NCI-H128 (cell line): ENCODE results near the gene LRRC51.
A peak's percentile ranks its signal among the peaks of the same experiment; 100 is the strongest.
"Not testable (repeated sequence)": the region's sequence is repeated elsewhere in the genome, so short reads cannot be mapped to it uniquely, and the experiment has no call there.

Experiments
- DNase-seq: peaks from one replicate; lab custom pipeline; 2025; ENCODE audit not compliant: unreplicated experiment; lab: John Stamatoyannopoulos, UW

The LRRC51 gene

DNA sequence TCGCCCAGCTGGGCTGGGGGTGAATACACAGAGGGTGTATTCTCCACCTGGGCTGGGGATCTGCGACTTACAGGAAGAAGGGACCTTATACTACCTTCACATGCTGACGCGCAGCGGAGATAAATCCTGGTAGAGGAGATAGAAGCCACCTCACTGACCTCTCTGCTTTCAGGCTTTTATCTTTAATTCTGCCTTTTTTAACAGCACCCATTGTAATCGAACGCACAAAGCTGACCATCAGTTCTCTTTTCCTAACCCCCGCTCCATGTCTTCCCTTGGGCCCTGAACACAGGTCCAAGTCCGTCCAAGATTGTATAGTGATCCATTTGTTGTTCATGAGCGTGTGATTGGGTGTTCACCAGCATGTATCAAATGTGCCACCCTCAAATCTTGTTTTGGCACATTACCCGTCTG is 23.1 kb downstream of the LRRC51 start:
- DNase-seq: no peak

DNA sequence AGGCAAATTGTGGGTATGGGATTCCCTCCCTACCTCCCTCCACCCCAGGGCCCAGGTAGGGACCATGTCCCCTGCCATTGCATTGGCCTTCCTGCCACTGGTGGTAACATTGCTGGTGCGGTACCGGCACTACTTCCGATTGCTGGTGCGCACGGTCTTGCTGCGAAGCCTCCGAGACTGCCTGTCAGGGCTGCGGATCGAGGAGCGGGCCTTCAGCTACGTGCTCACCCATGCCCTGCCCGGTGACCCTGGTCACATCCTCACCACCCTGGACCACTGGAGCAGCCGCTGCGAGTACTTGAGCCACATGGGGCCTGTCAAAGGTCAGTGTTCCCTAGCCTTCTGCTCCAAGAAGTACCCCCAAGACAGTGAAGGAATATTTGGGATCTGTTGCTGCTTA is 25.2 kb downstream of the LRRC51 start, which contains the start of gene TOMT:
TSS of gene TOMT (plus strand) at position 37 of the 400 bp plus-strand sequence. CDS start at position 65, 28 bp downstream.
- no peak for DNase-seq

DNA sequence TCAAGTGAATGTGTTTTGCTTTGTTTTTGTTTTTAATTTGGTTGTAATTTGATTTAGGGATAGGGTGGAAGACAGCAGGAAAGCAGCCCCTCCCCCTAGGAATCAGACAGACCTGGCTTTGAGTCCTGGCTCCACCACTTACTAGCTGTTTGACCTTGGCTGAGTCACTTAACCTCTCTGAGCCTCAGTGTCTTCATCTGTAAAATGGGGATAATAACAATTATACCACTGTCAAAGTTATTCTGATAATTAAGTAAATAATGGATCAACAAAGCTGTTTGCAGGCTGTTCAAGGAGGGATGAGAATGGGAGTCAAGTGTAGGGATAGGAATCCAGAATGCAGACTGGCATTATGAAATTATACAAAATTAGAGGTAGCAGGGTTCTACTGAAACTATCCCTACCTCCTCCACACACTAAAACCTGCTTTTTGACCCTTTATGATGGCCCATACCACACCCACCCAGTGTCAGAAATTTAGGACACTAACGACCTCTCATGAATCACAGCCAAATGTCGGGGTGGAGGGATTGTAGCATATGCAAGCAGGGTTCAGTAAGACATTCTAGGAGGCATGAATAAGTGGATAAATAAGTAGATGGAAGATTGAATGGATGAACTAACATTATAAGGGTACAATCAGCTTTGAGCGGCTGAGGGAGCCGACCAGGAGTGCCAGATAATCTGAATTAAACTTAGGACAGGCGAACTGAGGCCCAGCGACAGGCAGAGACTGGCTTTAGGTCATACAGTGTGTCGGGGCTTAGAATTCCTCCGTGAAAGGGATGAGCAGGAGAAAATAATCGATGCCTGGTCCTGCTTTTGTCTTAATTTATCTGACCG is 30.9 kb downstream of the LRRC51 start:
- no peak for DNase-seq

DNA sequence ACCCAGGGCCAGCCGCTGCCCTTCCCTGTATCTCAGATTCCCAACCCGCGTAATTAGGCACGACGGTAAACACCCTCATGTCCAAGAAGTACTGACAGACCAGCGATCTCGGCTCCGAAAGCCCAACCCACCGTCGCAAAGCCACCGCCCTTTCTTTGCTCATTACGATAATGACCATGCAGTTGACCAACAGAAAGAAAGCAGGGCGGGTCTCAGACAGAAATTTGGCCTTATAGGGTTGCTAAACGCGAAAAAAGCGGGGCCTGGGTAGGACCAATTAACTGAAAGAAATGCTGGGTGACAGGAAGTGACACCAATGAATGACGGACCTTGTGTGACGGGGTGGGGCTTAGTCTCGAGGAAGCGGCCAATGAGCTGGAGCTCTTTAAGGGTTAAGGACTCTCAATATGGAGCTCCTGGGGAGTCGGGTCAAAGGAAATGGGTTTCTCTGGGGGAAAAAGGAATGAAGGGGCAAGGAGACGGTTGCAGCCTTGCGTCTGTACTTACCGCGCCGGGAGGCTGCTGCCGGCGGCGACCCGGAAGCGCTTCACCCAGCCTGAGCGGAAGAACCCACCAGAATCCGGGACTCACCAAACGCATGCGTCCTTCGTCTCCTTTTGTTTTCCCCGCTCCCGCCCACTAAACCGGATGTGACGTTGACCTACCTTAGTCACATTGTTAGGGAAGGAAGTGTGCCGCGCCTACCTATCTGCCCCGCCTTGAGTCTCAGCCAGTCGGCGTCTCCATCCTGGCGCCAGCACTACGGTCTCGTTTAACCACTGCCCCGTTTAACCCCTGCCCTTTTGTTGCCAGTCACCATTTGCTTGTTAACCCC is 31.7 kb downstream of the LRRC51 start, which contains the start of gene ANAPC15:
TSS of gene ANAPC15 (minus strand) at position 553 of the 835 bp plus-strand sequence. CDS start 1,419 bp downstream, outside the sequence.
- DNase-seq: peak; percentile 99

DNA sequence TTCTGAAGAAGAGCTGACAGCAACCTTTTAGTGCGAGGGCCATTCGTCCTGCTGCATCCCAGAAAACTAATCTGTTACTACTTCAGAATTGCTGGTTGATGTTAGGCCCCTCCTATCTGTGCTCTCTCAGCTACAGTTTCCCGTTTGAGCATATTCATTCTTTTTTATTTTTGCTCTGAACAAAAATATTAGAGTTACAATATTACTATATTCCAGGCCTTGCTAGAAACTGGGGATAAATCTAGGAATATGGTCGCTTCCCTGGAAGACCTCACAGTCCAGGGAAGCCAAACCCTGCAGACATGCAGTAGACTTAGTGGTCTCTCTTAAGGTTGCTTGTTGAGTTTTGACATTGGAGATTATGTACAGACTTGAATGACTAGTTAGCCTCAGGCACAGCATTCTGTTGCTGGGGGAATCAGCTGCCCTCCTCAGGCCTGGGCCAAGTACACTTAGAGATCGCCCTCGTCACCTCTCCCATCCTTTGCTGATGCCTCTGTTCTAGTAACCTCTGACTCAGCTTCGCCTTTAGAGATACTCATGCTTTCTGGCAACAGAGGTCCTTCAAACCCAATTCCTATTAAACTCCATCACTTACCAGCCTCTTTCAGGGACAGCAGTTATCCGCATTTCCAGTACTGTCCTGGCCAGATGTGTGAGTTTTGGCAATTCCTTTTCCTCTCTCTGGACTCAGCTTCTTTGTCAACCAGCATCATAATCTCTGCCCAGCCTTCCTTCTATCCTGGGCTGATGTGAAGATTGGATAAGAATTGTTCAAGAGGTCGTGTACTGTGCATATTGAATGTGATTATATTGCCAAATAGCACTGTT is 32.5 kb downstream of the LRRC51 start:
- no peak for DNase-seq

DNA sequence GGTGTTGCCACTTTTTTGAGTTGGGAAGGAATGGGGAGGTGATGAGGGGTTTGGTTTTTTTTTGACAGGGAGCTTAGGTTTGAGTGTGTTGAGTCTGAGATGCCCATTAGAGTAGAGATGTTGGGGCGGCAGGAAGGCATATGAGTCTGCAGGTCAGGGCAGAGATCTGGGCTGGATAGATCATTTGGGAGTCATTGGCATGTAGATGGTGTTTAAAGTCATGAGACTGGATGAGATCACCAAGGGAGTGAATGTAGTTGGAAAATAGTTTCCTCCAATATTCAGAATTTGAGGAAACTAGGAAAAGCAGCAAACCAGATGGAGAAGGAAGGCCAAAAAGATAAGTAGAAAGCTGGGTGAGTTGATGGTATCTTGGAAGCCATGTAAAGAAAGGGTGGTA is 33.9 kb downstream of the LRRC51 start:
- no peak for DNase-seq

DNA sequence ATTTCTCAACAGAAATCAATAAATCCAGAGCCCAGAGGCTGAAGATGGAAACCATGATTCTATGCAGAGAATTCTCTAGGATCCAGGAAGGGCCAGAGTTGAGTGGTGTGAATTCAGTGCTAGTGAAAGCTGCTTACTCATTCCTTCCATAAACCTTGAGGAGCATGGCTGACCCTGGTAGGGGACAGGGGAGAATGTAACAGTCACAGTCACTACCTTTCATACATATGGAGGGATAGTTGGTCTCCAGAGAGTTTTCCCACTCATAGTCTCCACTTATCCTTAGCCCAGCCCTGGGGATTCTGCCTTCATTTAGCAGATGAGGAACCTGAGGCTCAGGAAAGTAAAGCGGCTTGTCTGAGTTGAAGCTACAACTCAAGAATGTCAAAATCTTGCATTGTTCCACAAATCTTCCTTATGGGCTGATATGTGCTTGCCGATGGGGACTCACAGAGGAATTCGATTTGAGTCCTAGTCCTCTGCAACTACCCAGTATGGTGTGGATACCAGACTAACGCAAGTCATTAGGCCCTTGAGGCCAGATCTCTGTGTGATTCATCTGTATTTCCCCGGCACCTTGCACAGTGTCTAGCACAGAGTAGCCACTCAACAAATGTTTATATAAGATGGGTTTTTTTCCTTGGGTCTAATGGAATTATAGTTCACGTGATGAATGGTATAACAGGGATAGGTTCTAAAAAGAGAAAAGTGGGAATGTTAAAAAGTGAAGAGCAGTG is 35.5 kb downstream of the LRRC51 start:
- DNase-seq: no peak

DNA sequence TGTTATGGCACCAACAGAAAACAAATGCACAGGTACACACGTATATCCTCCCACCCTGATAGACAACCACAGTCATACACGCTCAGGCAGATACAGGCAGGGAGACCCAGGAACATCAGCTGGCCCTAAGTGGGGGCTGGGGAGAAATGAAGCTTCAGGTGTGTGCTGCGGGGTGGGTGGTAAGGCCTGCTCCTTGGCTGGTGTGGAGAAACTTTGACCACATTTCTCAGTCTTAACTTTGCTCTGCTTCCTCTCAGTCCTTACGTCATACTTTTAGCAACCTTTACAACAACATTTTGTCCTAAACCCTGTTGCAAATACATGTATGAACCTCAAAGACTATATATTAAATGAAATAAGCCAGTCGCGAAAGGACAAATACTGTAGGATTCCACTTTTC is 38.5 kb downstream of the LRRC51 start:
- no peak for DNase-seq

DNA sequence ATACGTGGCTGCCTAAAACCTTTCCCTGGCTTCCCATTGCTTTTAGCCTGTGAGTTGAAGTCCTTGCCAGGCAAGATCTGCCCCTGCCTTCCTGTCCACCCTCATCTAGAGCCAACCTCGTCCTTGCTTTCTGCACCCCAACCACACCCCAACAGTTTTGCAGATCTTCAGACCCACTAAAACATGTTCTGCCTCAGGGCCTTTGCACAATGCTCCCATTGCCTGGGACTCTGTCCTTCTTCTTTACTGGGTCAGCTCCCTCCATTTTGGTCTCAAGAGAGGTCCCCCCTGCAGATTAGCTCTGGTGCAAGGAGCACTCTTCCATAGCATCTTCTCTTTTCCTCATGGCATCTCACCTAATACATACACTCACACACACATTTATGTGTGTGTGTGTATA is 40.3 kb downstream of the LRRC51 start:
- no peak for DNase-seq

DNA sequence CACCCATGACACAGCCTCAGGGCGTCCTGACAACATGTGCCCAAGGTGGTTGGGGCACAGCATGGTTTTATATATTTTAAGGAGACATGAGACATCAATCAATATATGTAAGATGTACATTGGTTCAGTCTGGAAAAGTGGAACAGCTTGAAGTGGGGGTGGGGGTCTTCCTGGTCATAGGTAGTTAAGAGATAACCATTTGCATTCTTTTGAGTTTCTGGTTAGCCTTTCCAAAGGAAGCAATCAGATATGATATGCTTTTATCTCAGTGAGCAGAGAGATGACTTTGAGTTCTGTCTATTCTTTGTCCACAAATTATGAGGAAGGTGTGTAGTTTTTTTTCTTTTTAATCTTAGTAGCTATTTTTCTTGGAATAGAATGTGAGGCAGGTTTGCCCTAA is 42.0 kb downstream of the LRRC51 start:
- no peak for DNase-seq

DNA sequence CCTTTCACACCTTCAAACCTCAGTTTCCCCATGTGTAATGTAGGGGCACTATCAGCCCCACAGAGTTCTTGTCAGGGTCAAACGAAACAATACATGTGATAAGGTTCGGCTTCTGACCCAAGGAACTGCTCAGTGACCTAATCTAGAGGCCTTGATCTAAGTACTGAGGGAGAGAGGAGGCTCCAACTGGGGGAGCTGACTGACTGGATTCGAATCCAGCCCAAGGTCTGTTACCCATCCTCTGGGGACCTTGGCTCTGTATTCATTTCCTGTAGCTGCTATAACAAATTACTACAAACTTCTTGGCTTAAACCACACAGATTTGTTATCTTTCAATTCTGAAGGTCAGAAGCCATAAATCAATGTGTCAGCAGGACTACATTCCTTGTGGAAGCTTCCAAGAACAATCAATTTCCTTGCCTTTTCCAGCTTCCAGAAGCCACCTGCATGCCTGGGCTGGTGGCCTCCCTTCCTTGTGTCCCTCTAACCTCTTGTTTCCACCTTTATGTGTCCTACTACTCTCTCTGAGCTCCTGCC is 42.5 kb downstream of the LRRC51 start:
- no peak for DNase-seq

DNA sequence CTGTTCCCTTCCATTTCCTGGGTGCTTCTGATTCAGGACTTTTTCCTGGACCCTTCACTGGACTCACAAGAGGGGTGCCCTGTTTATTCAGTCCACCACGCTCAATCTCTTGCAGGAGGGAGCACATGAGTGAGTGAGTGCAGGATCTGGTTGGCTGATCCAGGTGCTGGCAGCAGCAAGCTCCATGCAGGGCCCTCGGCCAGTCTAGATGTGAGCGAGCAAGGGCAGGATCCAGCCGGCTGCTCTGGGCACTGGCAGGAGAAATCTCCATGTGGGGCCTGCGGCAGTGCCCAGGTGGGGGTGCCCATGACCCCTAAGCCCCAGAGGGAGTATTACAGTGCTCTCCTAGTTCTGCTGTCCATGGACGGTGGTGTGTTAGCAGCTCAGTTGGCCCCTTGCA is 43.4 kb downstream of the LRRC51 start:
- no peak for DNase-seq

DNA sequence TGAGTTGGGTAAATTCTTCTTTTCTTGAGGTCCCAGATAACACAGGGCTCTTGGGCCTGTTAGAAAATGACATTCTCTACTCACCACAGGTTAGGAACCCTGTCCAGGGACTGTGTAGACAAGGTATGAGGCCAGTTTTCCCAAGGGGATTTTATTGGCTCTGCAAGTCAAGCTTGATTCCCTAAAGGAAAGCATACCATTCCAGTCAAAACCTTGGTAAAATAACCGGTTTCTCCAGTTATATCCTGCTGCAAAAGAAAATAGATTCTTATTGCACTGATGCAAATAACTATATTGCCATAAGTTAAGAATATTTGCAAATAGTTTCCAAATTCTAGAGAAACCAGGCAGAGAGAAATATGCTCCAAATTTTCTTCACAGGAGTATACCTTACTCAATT is 45.3 kb downstream of the LRRC51 start:
- DNase-seq: no peak

DNA sequence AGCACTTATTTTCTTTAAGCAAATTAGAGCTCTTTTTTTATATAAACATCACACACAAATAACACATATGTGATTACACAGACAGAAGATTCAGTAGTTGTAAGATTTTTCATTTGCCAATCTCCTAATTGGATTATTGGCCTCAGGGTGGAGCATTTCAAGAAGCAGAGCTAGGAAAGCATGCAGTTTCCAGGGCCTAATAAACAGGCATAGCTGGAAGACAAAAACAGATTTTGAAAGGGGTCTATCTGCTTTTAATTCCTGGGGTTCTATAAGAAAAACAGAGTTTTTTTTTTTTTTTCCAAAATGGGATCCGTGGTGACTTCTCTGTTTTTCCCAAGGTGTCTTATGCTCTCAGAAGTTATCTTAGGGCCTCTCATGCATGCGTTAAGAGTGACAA is 47.3 kb downstream of the LRRC51 start:
- no peak for DNase-seq

DNA sequence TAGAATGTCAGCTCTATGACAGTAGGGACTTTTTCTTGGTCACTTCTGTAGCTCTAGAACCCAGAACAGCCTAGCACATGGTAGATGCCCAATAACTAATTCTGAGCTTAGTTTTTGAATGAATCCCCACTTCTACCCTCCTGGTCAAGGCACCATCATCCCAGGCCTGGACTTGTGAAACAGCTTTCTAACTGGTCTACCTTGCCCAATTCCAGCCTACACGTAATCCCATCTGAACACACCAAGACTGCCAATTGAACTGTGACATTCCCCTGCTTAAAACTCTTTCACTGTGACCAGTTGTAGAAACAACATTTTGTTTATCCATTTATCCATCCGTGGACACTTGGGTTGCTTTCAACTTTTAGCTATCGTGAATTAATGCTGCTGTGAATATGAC is 48.7 kb downstream of the LRRC51 start:
- DNase-seq: no peak

DNA sequence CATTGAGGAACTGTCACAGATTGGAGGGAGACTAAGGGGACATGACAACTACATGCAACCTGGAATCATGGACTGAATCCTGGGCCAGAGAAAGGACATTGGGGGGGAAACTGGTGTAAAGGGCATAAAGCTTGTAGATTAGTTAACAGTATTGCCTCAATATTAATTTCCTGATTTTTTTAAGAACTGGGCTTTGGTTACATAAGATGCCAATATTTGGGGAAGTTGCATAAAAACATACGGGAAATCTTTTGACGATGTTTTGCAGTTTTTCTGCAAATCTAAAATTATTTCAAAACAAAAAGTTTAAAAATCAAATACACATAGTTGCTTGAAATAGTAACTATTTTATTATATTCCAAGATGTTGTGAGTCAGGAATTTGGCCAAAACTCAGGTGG is 52.0 kb downstream of the LRRC51 start:
- no peak for DNase-seq

DNA sequence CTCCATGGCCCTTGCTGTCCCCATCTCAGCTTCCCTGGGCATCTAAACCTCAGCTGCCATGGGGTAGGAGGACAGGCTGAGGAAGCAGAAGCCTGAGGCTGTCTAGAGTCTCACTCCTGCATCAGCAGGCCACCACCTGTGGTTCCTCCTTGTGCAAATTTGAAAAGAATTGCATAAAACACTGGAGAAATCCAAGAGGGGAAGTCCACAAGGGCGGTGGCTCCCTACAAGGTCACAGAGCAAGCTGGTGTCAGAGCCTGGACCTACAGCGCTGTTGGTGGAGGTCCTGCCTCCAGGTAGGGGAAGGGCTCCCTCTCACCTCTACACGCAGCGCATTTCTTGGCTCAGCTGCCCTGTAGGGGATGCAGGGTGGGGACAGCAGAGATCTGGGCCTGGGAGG is 54.8 kb downstream of the LRRC51 start, which contains the start of gene FOLR3:
TSS of gene FOLR3 (plus strand) at position 253 of the 400 bp plus-strand sequence. CDS start 228 bp downstream, outside the sequence.
- DNase-seq: not testable (repeated sequence)

DNA sequence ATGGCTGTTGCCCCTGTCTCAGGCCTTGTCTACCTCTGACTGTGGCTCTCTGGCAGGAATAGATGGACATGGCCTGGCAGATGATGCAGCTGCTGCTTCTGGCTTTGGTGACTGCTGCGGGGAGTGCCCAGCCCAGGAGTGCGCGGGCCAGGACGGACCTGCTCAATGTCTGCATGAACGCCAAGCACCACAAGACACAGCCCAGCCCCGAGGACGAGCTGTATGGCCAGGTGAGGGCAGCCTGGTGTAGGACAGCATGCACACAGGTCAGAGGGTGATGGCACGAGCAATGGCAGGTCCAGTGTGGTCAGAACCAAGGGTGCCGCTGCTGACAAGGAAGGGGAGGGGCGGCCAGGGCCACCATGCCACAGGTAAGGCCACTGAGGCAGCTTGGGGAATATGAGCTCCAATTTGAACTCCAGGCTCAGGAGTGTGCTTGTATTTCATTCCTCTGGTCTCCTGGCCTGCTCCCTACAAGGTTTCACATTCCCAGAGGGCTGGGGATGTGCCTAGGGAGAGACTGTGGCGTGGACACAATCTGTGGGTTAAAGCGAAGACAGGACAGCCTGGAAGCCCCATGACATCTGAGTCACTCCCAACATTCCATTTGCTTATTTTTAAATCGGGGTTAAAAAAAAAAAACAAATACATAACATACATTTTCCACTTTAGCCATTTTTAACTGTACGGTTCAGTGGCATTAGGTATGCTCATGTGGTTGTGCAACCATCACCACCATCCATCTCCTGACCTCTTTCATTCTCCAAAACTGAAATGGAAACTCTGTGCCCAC is 55.4 kb downstream of the LRRC51 start:
- no peak for DNase-seq

DNA sequence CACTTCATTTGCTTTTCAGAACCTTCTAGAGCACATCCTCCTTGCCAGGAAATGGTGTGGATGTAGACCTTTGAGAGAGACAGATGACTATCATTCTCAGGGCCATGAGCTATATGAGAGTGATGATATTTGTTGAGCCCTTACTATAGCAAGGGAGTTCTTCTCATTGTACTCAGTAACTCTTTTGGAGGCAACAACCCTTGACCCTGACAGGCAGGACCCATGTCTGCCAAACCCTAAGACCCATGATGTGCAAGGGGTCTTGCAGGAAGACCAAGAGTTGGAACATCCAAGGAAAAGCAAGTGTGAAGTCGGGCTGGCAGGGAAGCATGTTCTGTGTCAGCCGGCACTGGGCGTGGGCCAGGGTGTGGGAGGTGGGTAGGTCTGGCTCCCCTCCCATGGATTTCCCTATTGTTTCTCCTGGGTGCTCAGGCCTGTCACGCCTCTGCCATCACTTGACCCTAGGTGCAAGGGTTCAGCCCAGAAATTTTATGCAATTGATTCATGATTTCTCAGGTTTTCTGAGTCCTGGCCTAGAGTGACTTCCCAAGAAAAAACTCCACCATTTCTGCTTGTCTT is 56.1 kb downstream of the LRRC51 start:
- DNase-seq: no peak
